Activated CD4-positive, alpha-beta memory T cell treated with anti-CD3 and anti-CD28 coated beads, Interleukin-2, amount 10 ng/mL, durations not matched to agents 7 days and 5 days (primary cell): Measurements from ENCODE around the gene HTR1D. TPM values are rescaled to one million over a fixed set of nuclear protein-coding genes. Genes with fewer than 3 reads are reported as not detected.

Experiments
- CTCF ChIA-PET: fragments of 350-600 bp; sonication (Branson Sonifier 250); formaldehyde crosslinking; loops from one replicate; lab custom pipeline; 2021; ENCODE audit warnings: antibody characterized with exemption, inconsistent platforms; lab: Charles Lee
- POLR2A ChIA-PET: fragments of 350-600 bp; sonication (Branson Sonifier 250); formaldehyde crosslinking; loops from one replicate; lab custom pipeline; 2021; ENCODE audit warnings: antibody characterized with exemption; lab: Charles Lee
- DNase-seq: peaks from one replicate; pipeline ENCODE4 v3.0.0-alpha.2; 2020
- H3K27ac Mint-ChIP-seq: one replicate; pipeline ENCODE4 v1.8.0; 2021; ENCODE audit warnings: mild to moderate bottlenecking, mixed read lengths
- H3K27me3 Mint-ChIP-seq: one replicate; pipeline ENCODE4 v1.8.0; 2021; ENCODE audit warnings: mixed read lengths
- H3K36me3 Mint-ChIP-seq: one replicate; pipeline ENCODE4 v1.8.0; 2021; ENCODE audit warnings: low read depth, mixed read lengths
- H3K4me1 Mint-ChIP-seq: one replicate; pipeline ENCODE4 v1.8.0; 2021; ENCODE audit warnings: mixed read lengths
- H3K4me3 Mint-ChIP-seq: one replicate; pipeline ENCODE4 v1.8.0; 2021; ENCODE audit warnings: mild to moderate bottlenecking, mixed read lengths
- H3K9me3 Mint-ChIP-seq: one replicate; pipeline ENCODE4 v1.8.0; 2021; ENCODE audit warnings: mixed read lengths
- total RNA-seq, 2 experiments: library from RNA; stranded (reverse); gene quantifications; one replicate each; pipeline ENCODE4 v1.2.3, GENCODE V29; 2021

The HTR1D gene
- total RNA-seq, 2 experiments from 2014 or later, result not detected

DNA sequence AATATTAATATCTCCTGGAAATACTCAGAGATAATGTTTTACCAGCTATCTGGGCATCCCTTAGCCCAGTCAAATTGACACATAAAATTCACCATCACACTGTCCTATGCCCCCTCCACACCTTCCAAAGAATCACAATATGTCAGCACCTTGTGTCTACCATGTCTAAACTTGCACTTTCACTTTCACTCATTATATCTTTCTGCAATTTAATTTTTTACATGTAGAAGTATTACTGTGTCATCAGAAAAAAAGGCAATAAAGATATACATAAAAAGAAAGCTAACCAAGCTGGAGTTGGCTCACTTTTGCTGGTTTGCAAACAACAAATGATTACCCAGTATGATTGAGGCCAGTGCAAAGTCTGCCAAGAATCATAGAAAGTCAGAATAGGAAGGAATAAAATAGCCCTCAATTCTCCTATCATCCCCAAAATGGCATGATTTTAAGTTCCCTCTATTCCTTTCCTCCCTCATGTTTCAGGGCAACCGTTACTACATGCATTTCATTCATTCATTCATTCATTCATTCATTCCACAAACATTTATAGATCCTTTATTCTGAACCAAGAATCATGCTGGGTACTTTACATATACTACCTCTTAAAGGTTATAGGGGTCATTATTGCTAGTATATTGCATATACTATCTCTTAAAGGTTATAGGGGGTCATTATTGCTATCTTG, 42.7 kb downstream of the HTR1D start:
- peaks cover 24% of the 10 kb centered on the region for H3K4me1 Mint-ChIP-seq
- no peak overlapping the region for H3K4me3 Mint-ChIP-seq
- ChIA-PET POLR2A (interaction anchor here (0.7 to 1.6 kb wide), 5 partner anchors 27 to 154 kb away, joined by 3 to 4 read pairs (median 4); no protein-coding TSS in a partner anchor), CTCF (interaction anchor here (4.4 to 14.5 kb wide), 2 partner anchors 9 to 74 kb away, joined by 34 to 393 read pairs; no protein-coding TSS in a partner anchor)
- H3K9me3 Mint-ChIP-seq, result no peaks in the 10 kb centered on the region
- H3K36me3 Mint-ChIP-seq, result no peaks in the 10 kb centered on the region
- peaks cover 28% of the 10 kb centered on the region for H3K27me3 Mint-ChIP-seq
- H3K27ac Mint-ChIP-seq, result no peak overlapping the region
- no peak for DNase-seq

DNA sequence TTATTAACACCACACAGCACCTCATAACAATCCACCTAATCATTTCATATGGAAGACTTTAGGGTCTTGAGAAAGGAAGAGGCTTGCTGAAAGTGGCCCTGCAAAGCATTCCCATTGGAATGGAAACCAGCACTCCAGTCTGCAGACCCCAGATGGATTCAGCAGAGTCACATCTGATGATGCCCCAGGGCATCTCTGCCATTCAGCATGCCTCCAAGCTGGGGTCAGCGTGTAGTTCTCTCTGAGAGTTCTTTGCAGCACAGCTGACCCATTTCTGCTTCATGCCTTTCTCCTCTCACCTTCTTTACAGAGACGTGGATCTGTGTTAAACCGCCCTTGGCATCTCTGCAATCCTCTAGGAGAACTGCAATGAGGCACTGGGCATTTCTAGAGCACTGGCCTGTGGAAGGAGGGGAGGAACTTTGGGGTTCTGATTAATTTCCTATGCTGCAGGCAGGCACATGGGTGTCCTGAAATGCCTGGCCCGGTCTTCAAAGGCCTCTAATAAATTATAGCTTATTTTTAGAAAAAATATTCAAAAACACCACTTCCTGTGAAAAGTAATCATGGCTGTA, 46.0 kb downstream of the HTR1D start:
- H3K4me1 Mint-ChIP-seq, result peaks cover 34% of the 10 kb centered on the region
- no peaks in the 10 kb centered on the region for H3K9me3 Mint-ChIP-seq
- POLR2A ChIA-PET, result interaction anchor here (1.4 kb wide), 1 partner anchor 62 kb away, joined by 3 read pairs; no protein-coding TSS in a partner anchor

DNA sequence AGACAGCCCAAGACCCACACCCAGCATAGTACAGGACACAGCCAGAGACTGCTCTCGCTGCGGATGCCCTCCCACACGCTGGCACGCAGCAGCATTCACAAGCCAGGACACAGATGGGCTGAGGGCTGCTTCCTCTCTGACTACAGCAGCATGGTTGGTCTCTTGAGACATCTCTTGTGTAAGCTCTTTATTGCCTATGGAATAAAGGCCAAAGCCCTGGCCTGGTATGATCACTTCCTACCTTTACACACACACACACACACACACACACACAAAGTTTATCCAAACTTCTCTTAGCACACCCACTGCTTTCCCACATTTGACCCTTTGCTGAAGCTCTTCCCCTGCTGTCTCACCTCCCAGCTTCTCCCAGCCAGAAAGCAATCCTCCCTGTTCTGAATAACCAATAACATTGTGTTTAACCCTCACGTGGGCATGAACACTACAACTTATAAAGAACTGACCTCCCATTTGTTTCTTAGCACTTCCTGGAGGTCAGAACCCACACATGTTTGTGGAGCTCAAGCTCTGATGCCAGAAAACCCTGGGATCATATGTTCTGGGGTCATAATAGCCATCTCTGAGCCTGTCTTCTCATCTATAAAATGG, 47.5 kb downstream of the HTR1D start:
- no peak for DNase-seq
- H3K4me1 Mint-ChIP-seq, result peaks cover 34% of the 10 kb centered on the region
- H3K27me3 Mint-ChIP-seq, result peaks cover 2% of the 10 kb centered on the region
- ChIA-PET CTCF (interaction anchor here (0.5 to 4.5 kb wide), 6 partner anchors 15 to 599 kb away, joined by 3 to 25 read pairs (median 3); partner anchors contain the start of gene HNRNPR), POLR2A (interaction anchor here (1.1 to 3.6 kb wide), 4 partner anchors 13 to 70 kb away, joined by 3 to 26 read pairs (median 16); no protein-coding TSS in a partner anchor)
- H3K36me3 Mint-ChIP-seq, result peaks cover 2% of the 10 kb centered on the region
- H3K4me3 Mint-ChIP-seq, result peak overlapping the region; percentile 91
- H3K27ac Mint-ChIP-seq, result no peak overlapping the region
- no peaks in the 10 kb centered on the region for H3K9me3 Mint-ChIP-seq

More for the DNA sequence above, 46.0 kb downstream of the HTR1D start:
- Mint-ChIP-seq H3K36me3 (no peaks in the 10 kb centered on the region), H3K4me3 (no peak overlapping the region), H3K27me3 (peaks cover 8% of the 10 kb centered on the region), H3K27ac (no peak overlapping the region)
- DNase-seq, result no peak
- CTCF ChIA-PET, result interaction anchor here (4.5 kb wide), 1 partner anchor 13 kb away, joined by 25 read pairs; no protein-coding TSS in a partner anchor

DNA sequence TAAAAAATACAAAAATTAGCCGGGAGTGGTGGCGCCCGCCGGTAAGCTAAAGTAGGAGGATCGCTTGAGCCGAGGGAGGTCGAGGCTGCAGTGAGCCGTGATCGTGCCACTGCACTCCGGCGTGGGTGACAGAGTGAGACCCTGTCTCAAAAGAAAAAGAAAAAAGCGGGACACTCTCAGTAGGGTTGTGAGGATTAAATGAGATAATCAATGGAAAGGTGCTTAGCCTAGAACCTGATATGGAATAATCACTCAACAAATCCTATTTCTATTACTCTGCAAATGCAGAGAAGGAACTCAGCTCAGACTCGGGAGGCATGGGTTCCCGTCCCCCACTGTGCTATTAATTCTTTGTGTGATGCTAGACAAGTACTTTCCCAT, 48.1 kb downstream of the HTR1D start:
- Mint-ChIP-seq H3K4me3 (peak overlapping the region; percentile 91), H3K27ac (no peak overlapping the region), H3K27me3 (peaks cover 2% of the 10 kb centered on the region), H3K36me3 (peaks cover 2% of the 10 kb centered on the region), H3K4me1 (peaks cover 28% of the 10 kb centered on the region), H3K9me3 (no peaks in the 10 kb centered on the region)
- ChIA-PET POLR2A (interaction anchor here (0.8 to 5.0 kb wide), 6 partner anchors 14 to 70 kb away, joined by 3 to 26 read pairs (median 16); no protein-coding TSS in a partner anchor), CTCF (interaction anchor here (0.6 to 4.5 kb wide), 4 partner anchors 15 to 175 kb away, joined by 3 to 25 read pairs (median 13); partner anchors contain the start of gene HNRNPR)
- DNase-seq, result no peak

DNA sequence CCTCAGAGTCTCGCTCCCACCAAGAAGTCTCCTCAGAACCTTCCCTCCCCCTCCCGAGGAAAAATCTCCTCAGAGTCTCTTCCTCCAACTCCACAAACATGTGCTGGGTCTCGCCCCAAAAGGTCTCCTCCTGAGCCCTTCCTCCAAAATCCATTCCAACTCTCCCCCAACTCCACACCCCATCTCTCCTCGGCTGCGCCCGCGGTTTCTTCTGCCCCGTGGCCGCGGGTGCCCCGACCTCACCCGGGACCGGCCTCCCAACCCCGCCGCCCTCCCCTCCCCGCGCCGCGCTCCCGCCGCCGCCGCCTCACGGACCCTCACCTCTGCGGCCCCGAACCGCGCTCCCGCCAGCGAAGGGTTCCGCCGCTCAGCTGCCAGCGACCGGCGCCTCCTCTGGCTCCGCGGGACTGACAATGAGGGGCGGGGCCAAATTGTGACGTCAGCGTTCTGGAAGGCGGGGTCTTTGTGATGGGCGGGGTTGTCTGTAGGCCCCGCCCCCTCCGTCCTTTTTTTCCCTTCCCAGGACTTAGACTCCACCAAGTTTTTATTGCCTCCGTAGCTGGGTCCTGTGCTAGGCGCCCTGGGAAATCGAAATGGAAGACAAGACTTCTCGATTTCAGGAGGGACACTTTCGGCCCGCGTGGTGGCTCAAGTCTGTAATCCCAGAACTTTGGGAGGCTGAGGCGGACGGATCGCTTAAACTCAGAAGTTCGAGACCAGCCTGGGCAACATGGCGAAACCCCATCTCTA, 48.7 kb downstream of the HTR1D start, which contains the start of gene LUZP1:
LUZP1 (minus strand) TSS at position 412 of the 750 bp plus-strand sequence.
- peak within 1 kb of the TSS; percentile 74 for H3K27ac Mint-ChIP-seq
- H3K36me3 Mint-ChIP-seq, result peaks cover 2% of the 10 kb centered on the region
- peak; percentile 88 for DNase-seq
- H3K4me1 Mint-ChIP-seq, result peaks cover 28% of the 10 kb centered on the region
- ChIA-PET POLR2A (interaction anchor here (0.8 to 5.0 kb wide), 7 partner anchors 9 to 69 kb away, joined by 3 to 26 read pairs (median 12); no protein-coding TSS in a partner anchor), CTCF (interaction anchor here (1.6 to 4.5 kb wide), 3 partner anchors 16 to 69 kb away, joined by 9 to 25 read pairs (median 17); no protein-coding TSS in a partner anchor)
- peaks cover 2% of the 10 kb centered on the region for H3K27me3 Mint-ChIP-seq
- no peaks in the 10 kb centered on the region for H3K9me3 Mint-ChIP-seq
- peak within 1 kb of the TSS; percentile 91 for H3K4me3 Mint-ChIP-seq

DNA sequence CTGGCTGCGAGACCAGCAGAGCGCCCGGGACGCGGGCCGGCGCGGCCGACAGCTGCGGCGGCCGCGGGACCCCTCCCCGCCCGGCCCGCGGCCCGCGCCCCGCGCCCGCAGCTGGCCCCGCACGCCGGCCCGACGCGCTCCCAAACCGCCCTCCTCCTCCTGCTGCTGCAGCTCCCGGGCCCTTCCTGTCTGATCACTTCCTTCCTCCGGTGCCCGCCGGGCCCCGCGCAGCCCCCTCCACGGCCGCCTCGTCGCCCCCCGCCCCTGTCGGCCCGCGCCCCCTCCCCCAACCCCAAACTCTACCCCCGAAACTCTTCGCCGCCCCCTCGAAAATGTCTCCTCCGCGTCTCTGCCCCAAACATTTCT, 49.2 kb downstream of the HTR1D start:
- Mint-ChIP-seq H3K9me3 (no peaks in the 10 kb centered on the region), H3K36me3 (peaks cover 2% of the 10 kb centered on the region), H3K4me3 (peak overlapping the region; percentile 91), H3K27ac (peak overlapping the region; percentile 74), H3K4me1 (peaks cover 28% of the 10 kb centered on the region), H3K27me3 (peaks cover 2% of the 10 kb centered on the region)
- DNase-seq, result peak; percentile 38
- CTCF ChIA-PET, result interaction anchor here (1.4 to 4.5 kb wide), 4 partner anchors 17 to 68 kb away, joined by 6 to 25 read pairs (median 13); no protein-coding TSS in a partner anchor
- POLR2A ChIA-PET, result interaction anchor here (0.7 to 5.0 kb wide), 11 partner anchors 9 to 73 kb away, joined by 3 to 26 read pairs (median 6); no protein-coding TSS in a partner anchor

DNA sequence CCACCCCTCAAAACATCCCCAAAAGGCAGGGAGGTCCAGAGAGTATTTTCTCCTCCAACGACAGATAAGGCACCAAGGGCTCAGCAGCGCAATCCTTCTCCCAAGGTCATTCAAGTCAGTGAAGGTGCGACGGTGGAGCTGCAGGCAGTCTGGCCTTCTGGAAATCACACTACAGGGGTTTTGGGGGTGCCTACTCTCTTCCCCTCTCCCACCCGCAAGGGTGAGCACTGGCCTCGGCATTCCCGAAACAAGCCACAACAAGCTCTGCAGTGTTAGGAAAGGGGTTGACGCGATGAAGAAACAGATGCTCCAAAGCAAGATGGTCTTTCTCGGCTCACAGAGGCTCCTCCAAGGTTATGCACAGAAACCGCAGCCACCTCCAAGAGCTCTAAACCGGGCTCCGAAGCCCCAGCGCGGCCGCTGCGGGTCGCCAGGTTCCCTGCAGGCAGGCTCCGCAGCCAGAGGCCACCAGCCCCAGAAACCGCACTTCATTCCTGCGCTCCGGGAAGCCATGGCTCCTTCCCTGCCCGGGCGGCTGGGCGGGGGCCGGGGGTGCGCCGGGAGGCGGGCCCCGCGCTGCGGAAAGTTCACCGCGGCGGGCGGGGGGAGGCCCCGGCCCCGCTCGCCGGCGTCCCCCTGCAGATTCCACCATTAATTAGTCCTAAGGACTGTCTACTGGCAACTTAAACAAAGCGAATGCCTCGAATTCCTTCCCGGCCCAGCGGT, 49.8 kb downstream of the HTR1D start:
- ChIA-PET CTCF (interaction anchor here (1.4 to 4.5 kb wide), 3 partner anchors 17 to 68 kb away, joined by 6 to 25 read pairs (median 17); no protein-coding TSS in a partner anchor), POLR2A (interaction anchor here (0.7 to 5.0 kb wide), 12 partner anchors 8 to 72 kb away, joined by 3 to 26 read pairs (median 4); no protein-coding TSS in a partner anchor)
- Mint-ChIP-seq H3K4me3 (peak overlapping the region; percentile 91), H3K4me1 (peaks cover 28% of the 10 kb centered on the region), H3K27me3 (peaks cover 2% of the 10 kb centered on the region), H3K36me3 (peaks cover 2% of the 10 kb centered on the region), H3K27ac (no peak overlapping the region), H3K9me3 (no peaks in the 10 kb centered on the region)
- DNase-seq, result peak; percentile 46

DNA sequence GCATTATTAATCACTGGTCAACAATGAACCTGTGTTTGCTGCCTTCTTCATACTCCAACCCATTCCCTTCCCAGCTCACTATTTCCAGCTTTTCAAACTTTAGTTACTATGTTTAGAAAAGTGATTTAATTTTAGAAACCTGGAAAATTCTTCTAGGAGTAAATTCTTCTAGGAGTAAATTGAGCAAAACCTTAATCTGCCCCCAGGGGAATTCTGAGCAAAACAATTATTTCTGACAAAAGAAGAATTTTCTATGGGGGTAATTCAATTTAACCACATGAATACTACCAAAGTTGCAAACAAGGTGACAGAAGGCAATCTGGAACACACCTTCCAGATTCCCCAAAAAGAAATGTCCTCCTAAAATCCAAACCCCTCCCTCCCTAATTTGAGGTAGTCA, 50.4 kb downstream of the HTR1D start:
- ChIA-PET POLR2A (interaction anchor here (0.8 to 5.0 kb wide), 11 partner anchors 8 to 67 kb away, joined by 3 to 26 read pairs (median 4); no protein-coding TSS in a partner anchor), CTCF (interaction anchor here (1.4 to 2.5 kb wide), 2 partner anchors 57 to 67 kb away, joined by 6 to 17 read pairs; no protein-coding TSS in a partner anchor)

DNA sequence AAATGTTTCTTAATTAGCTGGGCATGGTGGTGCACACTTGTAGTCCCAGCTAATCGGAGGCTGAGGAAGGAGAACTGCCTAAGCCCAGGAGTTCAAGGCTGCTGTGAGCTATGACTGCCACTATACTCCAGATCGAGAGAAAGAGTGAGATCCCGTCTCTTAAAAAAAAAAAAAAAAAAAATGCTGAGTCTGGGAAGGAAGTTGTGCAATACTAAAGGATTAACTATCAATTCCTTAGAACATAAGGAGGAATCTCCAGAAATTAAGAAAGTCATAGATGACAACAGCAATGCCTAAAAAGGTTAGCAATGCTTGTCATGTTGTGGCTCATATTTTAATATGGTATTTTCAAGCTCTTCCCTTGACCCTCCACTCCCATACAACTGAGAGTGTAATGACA, 53.9 kb downstream of the HTR1D start:
- Mint-ChIP-seq H3K4me3 (no peak overlapping the region), H3K27me3 (no peaks in the 10 kb centered on the region), H3K4me1 (peaks cover 16% of the 10 kb centered on the region), H3K27ac (no peak overlapping the region), H3K36me3 (peaks cover 2% of the 10 kb centered on the region), H3K9me3 (no peaks in the 10 kb centered on the region)
- ChIA-PET CTCF (interaction anchor here (1.1 to 2.9 kb wide), 2 partner anchors 16 to 21 kb away, joined by 3 to 17 read pairs; no protein-coding TSS in a partner anchor), POLR2A (interaction anchor here (0.7 kb wide), 1 partner anchor 24 kb away, joined by 3 read pairs; no protein-coding TSS in a partner anchor)
- DNase-seq, result no peak

More for the DNA sequence above, 50.4 kb downstream of the HTR1D start:
- H3K36me3 Mint-ChIP-seq, result peaks cover 2% of the 10 kb centered on the region
- no peak overlapping the region for H3K27ac Mint-ChIP-seq
- DNase-seq, result no peak
- peaks cover 28% of the 10 kb centered on the region for H3K4me1 Mint-ChIP-seq
- H3K27me3 Mint-ChIP-seq, result peaks cover 2% of the 10 kb centered on the region
- no peaks in the 10 kb centered on the region for H3K9me3 Mint-ChIP-seq
- peak overlapping the region; percentile 75 for H3K4me3 Mint-ChIP-seq

DNA sequence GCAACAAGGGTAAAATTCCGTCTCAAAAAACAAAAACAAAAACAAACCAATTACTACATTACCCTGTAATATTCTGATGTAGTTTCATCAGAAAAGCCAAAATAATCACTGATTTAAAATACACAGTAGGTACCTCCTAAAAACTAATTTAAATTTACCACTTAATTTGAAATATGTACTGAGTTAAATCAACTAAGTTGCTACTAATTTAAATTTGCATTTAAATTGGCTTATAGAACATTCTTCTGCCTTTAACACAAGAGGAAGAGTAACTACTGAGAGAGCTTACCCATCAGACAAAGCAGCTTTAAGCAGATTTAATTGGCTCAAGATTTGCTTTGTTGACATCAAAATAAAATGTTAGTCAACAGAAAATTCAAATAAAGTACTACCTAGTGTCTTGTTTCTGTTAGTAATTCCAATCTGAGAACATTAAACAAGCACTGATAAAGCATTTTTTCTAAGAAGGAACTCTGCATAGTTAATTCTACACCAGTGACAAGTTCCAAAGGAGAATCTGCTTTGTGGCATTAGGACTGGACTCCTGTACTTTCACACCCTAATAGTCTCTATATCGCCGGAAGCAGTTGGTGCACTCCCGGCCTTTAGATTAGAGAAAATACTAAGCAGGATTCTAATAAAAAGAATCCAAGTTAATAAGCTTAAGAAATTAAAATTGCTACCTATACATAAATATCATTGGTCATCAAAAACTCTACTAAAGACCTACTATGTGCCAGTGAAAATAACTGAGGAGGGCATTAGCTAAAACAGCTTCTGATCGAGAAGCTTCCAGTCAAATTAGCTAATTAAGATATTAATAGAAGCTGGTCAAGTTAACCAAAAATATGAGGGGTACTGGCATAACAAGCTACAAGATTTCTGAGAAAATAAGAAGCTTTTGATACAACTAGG, 57.1 kb downstream of the HTR1D start:
- ChIA-PET CTCF (interaction anchor here (0.9 to 1.9 kb wide), 5 partner anchors 18 to 61 kb away, joined by 3 to 10 read pairs (median 3); no protein-coding TSS in a partner anchor), POLR2A (interaction anchor here (0.7 to 0.9 kb wide), 2 partner anchors 7 to 44 kb away, joined by 3 to 6 read pairs; no protein-coding TSS in a partner anchor)
- no peak overlapping the region for H3K4me3 Mint-ChIP-seq
- H3K36me3 Mint-ChIP-seq, result peaks cover 2% of the 10 kb centered on the region
- no peaks in the 10 kb centered on the region for H3K9me3 Mint-ChIP-seq
- H3K4me1 Mint-ChIP-seq, result no peaks in the 10 kb centered on the region
- no peak for DNase-seq
- H3K27me3 Mint-ChIP-seq, result no peaks in the 10 kb centered on the region
- no peak overlapping the region for H3K27ac Mint-ChIP-seq
